ENCODE results near the gene ELAVL1. TPM values are rescaled to one million over a fixed set of nuclear protein-coding genes. Genes with fewer than 3 reads are reported as not detected.
A peak's percentile ranks its signal among the peaks of the same experiment; 100 is the strongest.

Gene ELAVL1
- 100 to 1,000 TPM; 161 to 164 TPM for total RNA-seq

- CTCF ChIA-PET = interaction anchor here (0.8 to 2.8 kb wide), 4 partner anchors 19 to 177 kb away, joined by 3 to 13 read pairs (median 3); partner anchors contain the start of gene TIMM44
- no peaks in the 10 kb centered on the region for H3K27me3 Mint-ChIP-seq
- peak; percentile 90 for DNase-seq
- intact Hi-C loops (cut with micrococcal nuclease) = loop anchor here (10.0 kb wide), 1 partner anchor 61 kb away; the partner anchor contains the start of gene TIMM44
- POLR2A ChIA-PET = interaction anchor here (0.6 to 2.5 kb wide), 5 partner anchors 9 to 385 kb away, joined by 3 to 11 read pairs (median 5); partner anchors contain the start of gene TIMM44
- peak within 1 kb of the TSS; percentile 90 for H3K4me3 Mint-ChIP-seq
- peaks cover 31% of the 10 kb centered on the region for H3K4me1 Mint-ChIP-seq (ENCODE audit: low read depth)
- H3K9me3 Mint-ChIP-seq = no peaks in the 10 kb centered on the region
- peak within 1 kb of the TSS; percentile 89 for H3K27ac Mint-ChIP-seq
- TF ChIP-seq CTCF (IDR thresholded peaks at IDR 0.05) = no peak
- peaks cover 15% of the 10 kb centered on the region for H3K36me3 Mint-ChIP-seq (ENCODE audit: low read depth)
- ATAC-seq = peak; percentile 91
These were observed at the start of gene ELAVL1 for GRCh38 chr19:8005534-8006256. TSS of gene ELAVL1 (minus strand) at chr19:8005641. CDS start at chr19:7991815, 13,826 bp downstream.

GRCh38 chr19:8054169-8054568, 48.7 kb upstream of the ELAVL1 start:
- H3K9me3 Mint-ChIP-seq = no peaks in the 10 kb centered on the region
- H3K27me3 Mint-ChIP-seq = no peaks in the 10 kb centered on the region
- H3K27ac Mint-ChIP-seq = no peak overlapping the region
- TF ChIP-seq CTCF (IDR thresholded peaks at IDR 0.05) = no peak
- ChIA-PET CTCF (no interaction called here), POLR2A (interaction anchor here (0.7 kb wide), 1 partner anchor 126 kb away, joined by 3 read pairs; no protein-coding TSS in a partner anchor)
- H3K4me1 Mint-ChIP-seq (ENCODE audit: low read depth) = peaks cover 14% of the 10 kb centered on the region
- H3K36me3 Mint-ChIP-seq (ENCODE audit: low read depth) = no peaks in the 10 kb centered on the region
- intact Hi-C loops (cut with micrococcal nuclease) = no loop called here
- ATAC-seq (no peak), DNase-seq (no peak)
- H3K4me3 Mint-ChIP-seq = no peak overlapping the region

- H3K4me3 Mint-ChIP-seq = no peak within 1 kb of the TSS
- peaks cover 14% of the 10 kb centered on the region for H3K4me1 Mint-ChIP-seq (ENCODE audit: low read depth)
- peak within 1 kb of the TSS; percentile 7 for H3K27ac Mint-ChIP-seq
- TF ChIP-seq CTCF (IDR thresholded peaks at IDR 0.05) = no peak
- ATAC-seq (no peak), DNase-seq (no peak)
- H3K9me3 Mint-ChIP-seq = no peaks in the 10 kb centered on the region
- no peaks in the 10 kb centered on the region for H3K27me3 Mint-ChIP-seq
- H3K36me3 Mint-ChIP-seq (ENCODE audit: low read depth) = no peaks in the 10 kb centered on the region
- intact Hi-C loops (cut with micrococcal nuclease) = no loop called here
- POLR2A ChIA-PET = no interaction called here
- CTCF ChIA-PET = no interaction called here
These were observed 47.0 kb upstream of the ELAVL1 start, which contains the start of gene CCL25 for GRCh38 chr19:8052464-8052859. TSS of gene CCL25 (plus strand) at chr19:8052760. CDS start at chr19:8053050, 290 bp downstream.

GRCh38 chr19:8050274-8051096, 45.0 kb upstream of the ELAVL1 start:
- TF ChIP-seq CTCF (IDR thresholded peaks at IDR 0.05) = no peak
- ATAC-seq = peak; percentile 99
- CTCF ChIA-PET = no interaction called here

More at GRCh38 chr19:8050274-8051096, 45.0 kb upstream of the ELAVL1 start:
- H3K4me1 Mint-ChIP-seq (ENCODE audit: low read depth) = peaks cover 17% of the 10 kb centered on the region
- intact Hi-C loops (cut with micrococcal nuclease) = no loop called here
- peaks cover 2% of the 10 kb centered on the region for H3K27me3 Mint-ChIP-seq
- H3K36me3 Mint-ChIP-seq (ENCODE audit: low read depth) = no peaks in the 10 kb centered on the region
- POLR2A ChIA-PET = interaction anchor here (0.6 kb wide), 1 partner anchor 14 kb away, joined by 4 read pairs; no protein-coding TSS in a partner anchor
- H3K9me3 Mint-ChIP-seq = no peaks in the 10 kb centered on the region
- DNase-seq = peak; percentile 99
- peak overlapping the region; percentile 52 for H3K27ac Mint-ChIP-seq
- H3K4me3 Mint-ChIP-seq = peak overlapping the region; percentile 51
